CD14-positive monocyte (primary cell): ENCODE measurements around the gene THBS1. TPM values are rescaled to one million over a fixed set of nuclear protein-coding genes. Genes with fewer than 3 reads are reported as not detected.

Source experiments
- DNase-seq, 3 donors: peaks; one replicate each; pipeline ENCODE4 v3.0.0-alpha.2; 2011 to 2022
- H2AFZ ChIP-seq: 2 replicates; pipeline ENCODE4 v1.6.0; 2012; ENCODE audit warnings: mild to moderate bottlenecking, low read depth, low read length, inconsistent platforms; ENCODE audit not compliant: insufficient read depth, poor library complexity, severe bottlenecking
- H3K27ac ChIP-seq, 2 donors: 1 replicate in 1 of 2; 2 replicates in 1 of 2; pipeline ENCODE4 v1.5.1; 2012 to 2013; ENCODE audit warnings: low read length in 2 of 2, control low read depth in 1 of 2, inconsistent platforms in 1 of 2, low read depth in 1 of 2, mild to moderate bottlenecking in 1 of 2
- H3K27me3 ChIP-seq, 2 donors: one replicate each; pipeline versions ENCODE4 v1.6.0 to v1.6.1; 2011 to 2013; ENCODE audit warnings: low read length in 2 of 2; ENCODE audit not compliant: control insufficient read depth in 2 of 2, insufficient read depth in 2 of 2
- H3K36me3 ChIP-seq, 2 donors: replicated peaks in 1 of 2; 1 replicate in 1 of 2; 2 replicates in 1 of 2; pipeline versions ENCODE4 v1.5.1 to v1.6.1; 2012 to 2013; ENCODE audit warnings: low read length in 2 of 2, control low read depth in 1 of 2, inconsistent platforms in 1 of 2, mild to moderate bottlenecking in 1 of 2; ENCODE audit not compliant: insufficient read depth in 2 of 2, control insufficient read depth in 1 of 2
- H3K4me1 ChIP-seq, 2 donors: 1 replicate in 1 of 2; 2 replicates in 1 of 2; pipeline versions ENCODE4 v1.5.1 to v1.6.1; 2012 to 2013; ENCODE audit warnings: low read length in 2 of 2, control low read depth in 1 of 2, inconsistent platforms in 1 of 2, mild to moderate bottlenecking in 1 of 2, moderate library complexity in 1 of 2; ENCODE audit not compliant: insufficient read depth in 2 of 2, control insufficient read depth in 1 of 2
- H3K4me2 ChIP-seq: replicated peaks from 2 replicates; pipeline ENCODE3; 2012; ENCODE audit warnings: low read length, moderate library complexity, mild to moderate bottlenecking; ENCODE audit not compliant: poor library complexity, severe bottlenecking; ENCODE audit errors: extremely low read depth
- H3K4me3 ChIP-seq, 3 experiments: fragments of 200-600 bp in 1 of 3; sonication (generic) in 1 of 3; replicated peaks in 1 of 3; 1 replicate in 2 of 3; 2 replicates in 1 of 3; pipeline ENCODE4 v1.5.1; 2011 to 2013; ENCODE audit warnings: low read length in 3 of 3, mild to moderate bottlenecking in 3 of 3, control low read depth in 2 of 3, low read depth in 2 of 3, inconsistent platforms in 1 of 3, moderate library complexity in 1 of 3
- H3K79me2 ChIP-seq: 2 replicates; pipeline ENCODE4 v1.6.0; 2012; ENCODE audit warnings: mild to moderate bottlenecking, control low read depth, inconsistent platforms, low read length, moderate library complexity; ENCODE audit not compliant: insufficient read depth
- H3K9ac ChIP-seq: 2 replicates; pipeline ENCODE4 v1.6.0; 2017; ENCODE audit warnings: low read length, mild to moderate bottlenecking; ENCODE audit not compliant: insufficient read depth, poor library complexity, severe bottlenecking
- H3K9me3 ChIP-seq, 2 donors: replicated peaks in 1 of 2; 1 replicate in 1 of 2; 2 replicates in 1 of 2; pipeline versions ENCODE4 v1.5.1 to v1.6.1; 2012 to 2013; ENCODE audit warnings: low read length in 2 of 2, control low read depth in 1 of 2; ENCODE audit not compliant: control insufficient read depth in 1 of 2, insufficient read depth in 1 of 2
- H4K20me1 ChIP-seq: 2 replicates; pipeline ENCODE4 v1.6.0; 2012; ENCODE audit warnings: mild to moderate bottlenecking, low read length, control low read depth, moderate library complexity; ENCODE audit not compliant: insufficient read depth
- H3K27ac Mint-ChIP-seq, 7 donors: one replicate each; pipeline ENCODE4 v1.8.0; 2020; ENCODE audit warnings: mild to moderate bottlenecking in 7 of 7, mixed read lengths in 7 of 7, moderate library complexity in 6 of 7, inconsistent platforms in 2 of 7
- H3K27me3 Mint-ChIP-seq, 3 donors: one replicate each; pipeline ENCODE4 v1.8.0; 2021 to 2022; ENCODE audit warnings: low read depth in 3 of 3, mild to moderate bottlenecking in 3 of 3, mixed read lengths in 3 of 3, moderate library complexity in 3 of 3, inconsistent platforms in 1 of 3
- H3K36me3 Mint-ChIP-seq, 2 donors: one replicate each; pipeline ENCODE4 v1.8.0; 2020; ENCODE audit warnings: mixed read lengths in 2 of 2, inconsistent platforms in 1 of 2, mild to moderate bottlenecking in 1 of 2
- H3K4me1 Mint-ChIP-seq: one replicate; pipeline ENCODE4 v1.8.0; 2020; ENCODE audit warnings: mild to moderate bottlenecking, mixed read lengths
- H3K4me3 Mint-ChIP-seq, 2 donors: one replicate each; pipeline ENCODE4 v1.8.0; 2020; ENCODE audit warnings: mild to moderate bottlenecking in 2 of 2, mixed read lengths in 2 of 2, moderate library complexity in 1 of 2
- H3K9me3 Mint-ChIP-seq, 7 donors: one replicate each; pipeline ENCODE4 v1.8.0; 2020 to 2022; ENCODE audit warnings: mixed read lengths in 7 of 7, mild to moderate bottlenecking in 6 of 7, moderate library complexity in 6 of 7, inconsistent platforms in 2 of 7
- CTCF ChIP-seq: fragments of 200-600 bp; IDR thresholded peaks from one replicate; pipeline ENCODE4 v1.8.0; 2022; ENCODE audit warnings: antibody characterized with exemption, mild to moderate bottlenecking
- WGBS: methylation state at CpG from one replicate; pipeline ENCODE4 v1.1.5; 2013; ENCODE audit warnings: missing lambda C conversion rate; ENCODE audit not compliant: insufficient coverage; 5-methylcytosine and 5-hydroxymethylcytosine counted together
- intact Hi-C, 2 donors: fragments of 100-400 bp; cut with micrococcal nuclease; formaldehyde crosslinking; loops; one replicate each; pipeline versions ENCODE4 v1.15.0 to v1.15.1; 2023
- polyA plus RNA-seq, 3 donors: library from polyadenylated mRNA; depleted of rRNA in 1 of 3; unstranded in 2 of 3; stranded (reverse) in 1 of 3; fragments of 300-500 nt in 2 of 3; fragments of >200 nt in 1 of 3; fragmentation: Illumina TruSeq in 2 of 3; gene quantifications; 1 replicate in 2 of 3; 2 replicates in 1 of 3; pipeline ENCODE4 v1.2.3, GENCODE V29; 2012 to 2021

THBS1 gene
- polyA plus RNA-seq, 3 donors = 0.52 to 151 (median 55.4) TPM

GRCh38 chr15:39639037-39639436 lies 58.2 kb downstream of the THBS1 start:
- intact Hi-C loops = no loop called here
- no peak for DNase-seq
- whole genome bisulfite sequencing = 82% methylated on average over 1 of the region's 1 CpG
- Histone ChIP-seq H3K9ac (no peak overlapping the region), H3K27me3 (no peaks in the 10 kb centered on the region), H3K79me2 (no peaks in the 10 kb centered on the region), H3K36me3 (no peaks in the 10 kb centered on the region), H2AFZ (no peak overlapping the region), H3K4me2 (no peak overlapping the region), H4K20me1 (no peaks in the 10 kb centered on the region), H3K4me3 (no peak overlapping the region), H3K9me3 (no peaks in the 10 kb centered on the region), H3K4me1 (no peaks in the 10 kb centered on the region), H3K27ac (no peak overlapping the region)
- Mint-ChIP-seq H3K36me3 (no peaks in the 10 kb centered on the region), H3K27me3 (peaks cover 0 to 4% (median 2%) of the 10 kb centered on the region in 3 donors), H3K27ac (no peak overlapping the region), H3K9me3 (peaks cover 0 to 2% (median 0%) of the 10 kb centered on the region in 7 donors), H3K4me3 (no peak overlapping the region), H3K4me1 (no peaks in the 10 kb centered on the region)
- TF ChIP-seq CTCF = no peak

GRCh38 chr15:39640665-39641064 lies 59.8 kb downstream of the THBS1 start:
- Mint-ChIP-seq H3K4me3 (no peak overlapping the region), H3K36me3 (no peaks in the 10 kb centered on the region)
- H2AFZ ChIP-seq = no peak overlapping the region

More at GRCh38 chr15:39640665-39641064, 59.8 kb downstream of the THBS1 start:
- Histone ChIP-seq H4K20me1 (no peaks in the 10 kb centered on the region), H3K9me3 (no peaks in the 10 kb centered on the region), H3K79me2 (no peaks in the 10 kb centered on the region), H3K4me2 (no peak overlapping the region), H3K27ac (no peak overlapping the region), H3K36me3 (no peaks in the 10 kb centered on the region), H3K4me1 (no peaks in the 10 kb centered on the region), H3K4me3 (no peak overlapping the region), H3K27me3 (no peaks in the 10 kb centered on the region), H3K9ac (no peak overlapping the region)
- no peak for DNase-seq
- no peak for TF ChIP-seq CTCF
- intact Hi-C loops = no loop called here
- H3K9me3 Mint-ChIP-seq = no peaks in the 10 kb centered on the region
- no peaks in the 10 kb centered on the region for H3K4me1 Mint-ChIP-seq
- H3K27ac Mint-ChIP-seq = no peak overlapping the region
- peaks cover 0 to 4% (median 3%) of the 10 kb centered on the region in 3 donors for H3K27me3 Mint-ChIP-seq
- WGBS = no CpG with 5 or more reads among the region's 3 CpGs
